Measurements from ENCODE around the gene RIC8A. TPM values are rescaled to one million over a fixed set of nuclear protein-coding genes. Genes with fewer than 3 reads are reported as not detected.

Gene RIC8A
- total RNA-seq, 2 experiments from 2014 or later = 97.6 to 125 TPM

DNA sequence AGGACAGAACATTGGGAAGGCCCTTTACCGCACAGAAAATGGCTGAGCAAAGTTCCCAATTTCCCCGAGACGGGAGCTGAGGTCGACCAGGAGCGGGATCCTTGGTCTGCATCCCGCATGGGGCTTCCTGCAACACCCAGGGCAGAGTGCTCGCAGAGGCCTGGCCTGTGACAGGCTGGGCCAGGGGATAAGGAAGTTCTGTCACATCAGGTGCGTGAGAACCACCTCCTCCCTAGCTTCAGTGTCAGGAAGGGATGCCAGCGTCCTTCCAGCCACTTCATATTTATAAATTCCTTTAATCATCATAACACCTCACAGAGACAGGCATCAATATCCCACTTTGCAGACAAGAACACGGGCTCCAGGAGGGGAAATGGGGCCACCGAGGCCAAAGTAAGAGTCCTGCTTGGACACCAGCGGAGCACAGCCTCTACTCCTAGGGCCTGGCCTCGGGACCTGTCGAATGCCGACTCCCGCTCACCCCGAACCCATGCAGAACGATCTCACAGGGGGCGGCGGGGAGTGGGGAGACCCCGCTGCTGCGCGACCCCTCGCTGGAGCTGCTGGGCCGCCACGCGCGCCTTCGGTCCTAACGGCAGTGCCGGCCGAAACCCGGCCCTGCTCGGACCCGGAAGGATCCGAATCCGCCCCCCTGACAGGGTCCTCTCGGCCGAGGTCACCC lies 841 bp upstream of the RIC8A start:
- no peaks in the 10 kb centered on the region for H3K9me2 ChIP-seq (ENCODE audit: insufficient read depth, low read length)
- H3K4me1 ChIP-seq (ENCODE audit: insufficient read depth, low read length, poor library complexity, severe bottlenecking) = peaks cover 26% of the 10 kb centered on the region
- no peaks in the 10 kb centered on the region for H4K20me1 ChIP-seq (ENCODE audit: insufficient read depth, low read length)
- H3K9me3 ChIP-seq (ENCODE audit: low read length) = no peaks in the 10 kb centered on the region
- H3K79me2 ChIP-seq (ENCODE audit: insufficient read depth, low read depth, low read length) = peaks cover 36% of the 10 kb centered on the region
- DNase-seq (ENCODE audit: low spot score) = peak; percentile 46
- intact Hi-C loops (cut with micrococcal nuclease; ENCODE audit: unreplicated experiment) = loop anchor here (1.0 to 5.0 kb wide), 5 partner anchors 30 to 301 kb away; partner anchors contain the start of genes PSMD13, PTDSS2, RNH1 and SIRT3
- H3K4me2 ChIP-seq (ENCODE audit: low read length) = peak overlapping the region; percentile 74
- H2AFZ ChIP-seq (ENCODE audit: low read length) = no peak overlapping the region
- H3K36me3 ChIP-seq (ENCODE audit: insufficient read depth, low read length) = peaks cover 49% of the 10 kb centered on the region
- peak overlapping the region; percentile 98 for H3K4me3 ChIP-seq (ENCODE audit: low read depth, low read length, poor library complexity, severe bottlenecking)
- TF ChIP-seq EZH2phosphoT487 (IDR thresholded peaks at IDR 0.05; ENCODE audit: borderline replicate concordance, low read depth, low read length) (no peak), CTCF (conservative IDR thresholded peaks at IDR 0.05; ENCODE audit: low read length) (no peak)
- peak overlapping the region; percentile 97 for H3K27ac ChIP-seq (ENCODE audit: low read depth, low read length, poor library complexity, severe bottlenecking)
- ChIA-PET POLR2A (interaction anchor here (0.7 to 1.8 kb wide), 9 partner anchors 10 to 302 kb away, joined by 3 to 8 read pairs (median 6); partner anchors contain the start of gene SIRT3), CTCF (ENCODE audit: unreplicated experiment) (no interaction called here)
- no TSS peak for BruUV-seq (replicated peaks)

DNA sequence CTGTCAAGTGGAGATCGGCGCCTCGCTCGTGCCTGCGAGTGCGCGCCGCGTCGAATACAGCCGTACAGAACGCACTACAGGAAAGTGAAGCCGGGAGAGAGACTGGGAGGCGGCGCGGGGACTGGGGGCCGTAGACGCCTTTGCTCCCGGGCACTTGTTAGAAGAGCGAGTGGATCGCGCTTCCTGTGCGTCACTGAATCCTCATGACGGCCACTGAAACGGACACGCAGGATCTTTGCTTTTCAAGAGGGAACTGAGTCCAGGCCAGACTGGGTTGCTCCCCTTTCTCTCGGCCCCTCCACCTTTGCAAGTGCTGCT lies 314 bp downstream of the RIC8A start:
- Histone ChIP-seq H3K4me2 (ENCODE audit: low read length) (peak overlapping the region; percentile 90), H3K4me1 (ENCODE audit: insufficient read depth, low read length, poor library complexity, severe bottlenecking) (peaks cover 26% of the 10 kb centered on the region), H3K9me2 (ENCODE audit: insufficient read depth, low read length) (no peaks in the 10 kb centered on the region), H3K36me3 (ENCODE audit: insufficient read depth, low read length) (peaks cover 61% of the 10 kb centered on the region), H4K20me1 (ENCODE audit: insufficient read depth, low read length) (no peaks in the 10 kb centered on the region), H3K27ac (ENCODE audit: low read depth, low read length, poor library complexity, severe bottlenecking) (peak overlapping the region; percentile 97), H3K4me3 (ENCODE audit: low read depth, low read length, poor library complexity, severe bottlenecking) (peak overlapping the region; percentile 98), H3K79me2 (ENCODE audit: insufficient read depth, low read depth, low read length) (peaks cover 36% of the 10 kb centered on the region), H2AFZ (ENCODE audit: low read length) (peak overlapping the region; percentile 5; the same call in 1 of the 2 replicates), H3K9me3 (ENCODE audit: low read length) (no peaks in the 10 kb centered on the region)
- intact Hi-C loops (cut with micrococcal nuclease; ENCODE audit: unreplicated experiment) = loop anchor here (1.0 to 5.0 kb wide), 5 partner anchors 28 to 299 kb away; partner anchors contain the start of genes PSMD13, PTDSS2, RNH1 and SIRT3
- CTCF ChIA-PET (ENCODE audit: unreplicated experiment) = no interaction called here
- peak; percentile 58 for DNase-seq (ENCODE audit: low spot score)
- TSS peak; percentile 88 for BruUV-seq (replicated peaks)
- POLR2A ChIA-PET = interaction anchor here (0.8 to 1.8 kb wide), 6 partner anchors 9 to 241 kb away, joined by 3 to 8 read pairs (median 6); partner anchors contain the start of genes PTDSS2 and SIRT3
- no peak for TF ChIP-seq CTCF (conservative IDR thresholded peaks at IDR 0.05; ENCODE audit: low read length)
- no peak for TF ChIP-seq EZH2phosphoT487 (IDR thresholded peaks at IDR 0.05; ENCODE audit: borderline replicate concordance, low read depth, low read length)

Measured in OCI-LY7 (cell line).